Suppressor macrophage treated with lipopolysaccharide for 4 hours (primary cell): ENCODE measurements around the gene PDE7B.

ENCODE experiments used
- DNase-seq: peaks from one replicate; pipeline ENCODE4 v3.0.0-alpha.2; 2020

PDE7B gene

GRCh38 chr6:135851442-135852271, at the start of gene PDE7B:
Gene PDE7B, plus strand, starts transcription at chr6:135851701.
- DNase-seq, result peak; percentile 86

GRCh38 chr6:135801755-135802465, 49.6 kb upstream of the PDE7B start:
- no peak for DNase-seq

- DNase-seq, result no peak
Measured at GRCh38 chr6:135810486-135810885, 41.0 kb upstream of the PDE7B start.

- DNase-seq, result no peak
Measured at GRCh38 chr6:135811170-135811569, 40.3 kb upstream of the PDE7B start.

GRCh38 chr6:135811644-135812526, 39.6 kb upstream of the PDE7B start:
- DNase-seq, result peak; percentile 24

GRCh38 chr6:135813401-135813800, 38.1 kb upstream of the PDE7B start:
- no peak for DNase-seq

GRCh38 chr6:135814043-135814442, 37.5 kb upstream of the PDE7B start:
- DNase-seq, result no peak

- DNase-seq, result no peak
Measured at GRCh38 chr6:135815216-135815615, 36.3 kb upstream of the PDE7B start.

- DNase-seq, result no peak
Measured at GRCh38 chr6:135817035-135817434, 34.5 kb upstream of the PDE7B start.

GRCh38 chr6:135819665-135820064, 31.8 kb upstream of the PDE7B start:
- DNase-seq, result peak; percentile 47

- no peak for DNase-seq
Measured at GRCh38 chr6:135820340-135820739, 31.2 kb upstream of the PDE7B start.

- DNase-seq, result no peak
Measured at GRCh38 chr6:135823851-135824250, 27.6 kb upstream of the PDE7B start.

- DNase-seq, result no peak
Measured at GRCh38 chr6:135826236-135826804, 25.2 kb upstream of the PDE7B start.

- DNase-seq, result no peak
Measured at GRCh38 chr6:135828021-135828420, 23.5 kb upstream of the PDE7B start.

GRCh38 chr6:135830452-135830881, 21.0 kb upstream of the PDE7B start:
- no peak for DNase-seq

- no peak for DNase-seq
Measured at GRCh38 chr6:135831016-135831415, 20.5 kb upstream of the PDE7B start.

GRCh38 chr6:135832166-135832565, 19.3 kb upstream of the PDE7B start:
- DNase-seq, result no peak

- DNase-seq, result no peak
Measured at GRCh38 chr6:135833771-135834170, 17.7 kb upstream of the PDE7B start.

GRCh38 chr6:135837735-135838449, 13.6 kb upstream of the PDE7B start:
- DNase-seq, result no peak

GRCh38 chr6:135839121-135839520, 12.4 kb upstream of the PDE7B start:
- no peak for DNase-seq

GRCh38 chr6:135842618-135843392, 8.7 kb upstream of the PDE7B start:
- DNase-seq, result no peak
